Small intestine (tissue), 7 donors: ENCODE results near the gene NPHP3. TPM values are rescaled to one million over a fixed set of nuclear protein-coding genes. Genes with fewer than 3 reads are reported as not detected.
A peak's percentile ranks its signal among the peaks of the same experiment; 100 is the strongest.

Source experiments
- DNase-seq, 2 donors: peaks; one replicate each; pipeline versions ENCODE4 v3.0.0 to v3.0.0-alpha.2; 2013
- FAIRE-seq: peaks from 2 replicates; lab custom pipeline; 2012; peaks lifted over from hg19 to GRCh38; lab: Jason Lieb, UNC
- H3K27ac ChIP-seq, 3 donors: one replicate each; pipeline ENCODE4 v1.5.1; 2013; ENCODE audit warnings: low read length in 2 of 3, mild to moderate bottlenecking in 2 of 3, control low read depth in 1 of 3, inconsistent platforms in 1 of 3, low read depth in 1 of 3, moderate library complexity in 1 of 3
- H3K27me3 ChIP-seq, 3 donors: one replicate each; pipeline ENCODE4 v1.6.1; 2013; ENCODE audit warnings: low read length in 3 of 3, inconsistent platforms in 1 of 3; ENCODE audit not compliant: control insufficient read depth in 3 of 3, insufficient read depth in 3 of 3
- H3K36me3 ChIP-seq, 3 donors: one replicate each; pipeline ENCODE4 v1.6.1; 2013; ENCODE audit warnings: low read length in 3 of 3, inconsistent platforms in 1 of 3, low read depth in 1 of 3, mild to moderate bottlenecking in 1 of 3, moderate library complexity in 1 of 3; ENCODE audit not compliant: control insufficient read depth in 3 of 3, insufficient read depth in 2 of 3
- H3K4me1 ChIP-seq, 3 donors: one replicate each; pipeline ENCODE4 v1.6.1; 2013; ENCODE audit warnings: low read length in 2 of 3, inconsistent platforms in 1 of 3, low read depth in 1 of 3, mild to moderate bottlenecking in 1 of 3, moderate library complexity in 1 of 3; ENCODE audit not compliant: control insufficient read depth in 3 of 3, insufficient read depth in 2 of 3
- H3K4me3 ChIP-seq, 3 donors: one replicate each; pipeline ENCODE4 v1.5.1; 2013; ENCODE audit warnings: low read length in 3 of 3, control low read depth in 1 of 3, inconsistent platforms in 1 of 3, low read depth in 1 of 3, mild to moderate bottlenecking in 1 of 3, moderate library complexity in 1 of 3
- H3K9me3 ChIP-seq, 2 donors: one replicate each; pipeline ENCODE4 v1.6.1; 2013; ENCODE audit warnings: low read depth in 1 of 2, low read length in 1 of 2; ENCODE audit not compliant: control insufficient read depth in 2 of 2, insufficient read depth in 1 of 2
- WGBS, 3 donors: extraction: QIAGEN DNeasy Blood & Tissue Kit; methylation state at CpG; one replicate each; pipeline ENCODE4 v1.1.7; 2013; 5-methylcytosine and 5-hydroxymethylcytosine counted together
- polyA plus RNA-seq, 4 donors: library from polyadenylated mRNA; stranded (reverse) in 3 of 4; unstranded in 1 of 4; fragments of 200-250 nt in 3 of 4; fragments of 120-200 nt in 1 of 4; gene quantifications; one replicate each; pipeline versions ENCODE4 v1.2.1 to v1.2.3, GENCODE V29; 2013
- donor health status: healthy with polysubstance abuse.
- donor health status: control.
- donor health status: control.
- donor health status: Bipolar disorder and iron deficiency.
- donor health status: healthy.

NPHP3 gene
- polyA plus RNA-seq, 4 donors: 3.8 to 30.0 (median 11.6) TPM

- no peak for FAIRE-seq
- Histone ChIP-seq H3K9me3 (no peaks in the 10 kb centered on the region), H3K27ac (no peak overlapping the region), H3K4me1 (no peaks in the 10 kb centered on the region), H3K27me3 (peaks cover 0 to 8% (median 0%) of the 10 kb centered on the region in 3 donors), H3K36me3 (no peaks in the 10 kb centered on the region), H3K4me3 (no peak overlapping the region)
- DNase-seq: no peak
These were observed 13.4 kb upstream of the NPHP3 start for GRCh38 chr3:132735589-132735988.

DNA sequence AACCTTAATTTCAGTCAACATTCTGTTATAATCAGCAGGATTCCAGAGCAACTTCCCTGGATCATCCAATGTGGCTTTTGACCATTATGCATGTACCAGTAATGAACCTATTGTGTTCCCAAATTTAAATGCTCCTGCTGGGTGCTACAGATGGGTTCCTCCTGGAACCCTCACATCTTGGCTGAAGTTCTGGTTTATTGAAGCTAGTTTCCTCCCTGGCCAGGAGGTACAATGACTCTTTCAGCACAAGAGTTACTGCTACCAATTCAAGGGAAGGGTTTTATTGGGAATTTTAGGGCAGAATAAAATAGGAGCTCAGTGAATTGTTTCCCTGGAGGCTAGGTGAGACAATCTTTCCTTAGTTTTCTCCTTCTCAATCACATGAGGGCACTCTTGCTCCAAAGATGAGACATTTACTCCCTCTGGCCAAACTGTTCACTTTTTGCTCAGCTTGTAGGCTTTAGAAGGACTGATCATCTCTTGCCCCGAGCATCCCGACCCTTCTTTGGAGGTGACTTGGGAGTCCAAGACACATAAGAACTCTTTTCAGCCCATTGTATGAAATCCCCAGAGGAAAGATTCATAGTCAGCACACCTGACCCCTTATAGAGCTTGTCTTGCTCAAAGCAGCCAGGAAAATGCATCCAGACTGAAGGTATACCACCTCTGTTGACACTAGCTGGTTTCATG, 8.8 kb upstream of the NPHP3 start:
- Histone ChIP-seq H3K4me1 (no peaks in the 10 kb centered on the region), H3K9me3 (no peaks in the 10 kb centered on the region), H3K4me3 (no peak overlapping the region), H3K36me3 (no peaks in the 10 kb centered on the region), H3K27me3 (peaks cover 0 to 9% (median 0%) of the 10 kb centered on the region in 3 donors), H3K27ac (no peak overlapping the region)
- peak; percentile 36 to 52 for DNase-seq
- no peak for FAIRE-seq
- 0 to 17% (median 11%) methylated on average over 2 of the region's 2 CpGs for WGBS, 3 donors

DNA sequence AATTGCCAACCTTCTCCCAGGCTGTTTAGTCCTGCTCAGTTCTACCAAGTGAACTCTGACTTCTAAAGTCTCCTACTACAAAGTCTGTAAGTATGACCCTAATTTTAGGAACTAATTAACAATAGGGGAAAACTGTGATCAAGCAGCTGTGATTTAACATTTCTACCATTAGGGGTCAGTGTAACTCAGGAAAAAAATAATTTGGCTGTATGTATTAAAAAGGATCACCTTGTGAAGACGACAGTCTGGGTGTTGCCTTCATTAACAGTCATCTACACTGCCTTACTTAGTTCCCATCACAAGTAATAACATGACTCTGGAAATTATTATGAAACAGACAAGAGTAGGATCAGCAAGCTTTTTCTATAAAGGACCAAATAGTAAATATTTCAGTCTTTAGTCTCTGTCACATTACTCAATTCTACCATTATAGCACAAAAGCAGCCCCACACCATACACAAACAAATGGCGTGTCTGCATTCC, 4.2 kb upstream of the NPHP3 start:
- Histone ChIP-seq H3K4me3 (no peak overlapping the region), H3K27ac (no peak overlapping the region), H3K4me1 (peaks cover 0 to 2% (median 0%) of the 10 kb centered on the region in 3 donors), H3K9me3 (no peaks in the 10 kb centered on the region), H3K27me3 (peaks cover 0 to 7% (median 0%) of the 10 kb centered on the region in 3 donors), H3K36me3 (no peaks in the 10 kb centered on the region)
- WGBS, 3 donors: 17 to 24% (median 19%) methylated on average over 2 of the region's 2 CpGs
- DNase-seq: peak; percentile 55 to 60
- FAIRE-seq: no peak

DNA sequence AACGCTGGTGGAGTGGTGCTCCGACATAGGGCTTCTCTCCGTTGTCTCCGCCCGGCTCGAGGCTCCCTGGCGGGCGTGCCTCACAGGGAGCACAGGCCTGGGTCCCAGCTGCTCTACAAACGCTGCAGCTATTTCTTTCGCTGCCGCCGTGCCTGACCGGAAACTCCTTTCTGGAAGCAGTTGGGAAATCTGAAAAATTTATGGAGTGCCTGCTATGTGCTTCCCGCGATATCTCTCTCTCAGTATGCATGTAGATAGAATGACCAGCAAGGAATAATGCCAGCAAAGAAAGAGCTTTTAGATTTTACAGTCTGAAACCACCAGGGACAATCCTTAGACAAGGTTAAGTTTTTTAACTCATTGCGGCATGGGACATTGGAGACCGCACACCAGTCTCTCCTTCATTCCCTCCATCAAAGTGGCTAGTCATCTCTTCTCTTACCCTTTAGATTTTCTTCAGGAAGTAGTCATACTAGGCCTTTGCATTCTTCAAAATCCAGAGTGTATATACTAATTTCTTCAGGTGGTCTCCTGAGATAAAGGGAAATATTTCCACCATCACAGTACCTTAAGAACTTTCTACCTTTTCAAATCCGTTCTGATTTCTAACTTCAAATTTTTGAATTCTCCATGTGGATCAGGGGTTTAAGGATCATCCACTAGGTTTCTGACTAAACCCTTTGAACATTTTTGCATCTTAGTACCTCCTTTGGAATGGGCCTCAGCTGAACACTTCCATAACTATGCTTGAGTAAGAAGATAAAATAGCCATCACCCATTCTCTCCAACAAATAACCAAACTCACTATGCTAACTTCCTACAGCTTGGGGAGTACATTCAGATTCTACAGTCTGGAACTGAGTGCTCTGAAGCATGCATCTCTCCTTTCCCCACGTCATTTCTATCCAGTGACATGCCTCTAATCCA, 1.1 kb upstream of the NPHP3 start:
- peak overlapping the region; percentile 61 to 95 (median 78) for H3K27ac ChIP-seq
- H3K4me1 ChIP-seq: peaks cover 2 to 5% (median 5%) of the 10 kb centered on the region in 3 donors
- DNase-seq: no peak
- H3K27me3 ChIP-seq: no peaks in the 10 kb centered on the region
- peak overlapping the region; percentile 57 to 79 (median 62) for H3K4me3 ChIP-seq
- H3K36me3 ChIP-seq: no peaks in the 10 kb centered on the region
- H3K9me3 ChIP-seq: no peaks in the 10 kb centered on the region
- no peak for FAIRE-seq
- WGBS, 3 donors: 11 to 13% (median 11%) methylated on average over 19 of the region's 19 CpGs

- WGBS, 3 donors: 1 to 4% (median 3%) methylated on average over 41 to 47 of the region's 47 CpGs
- H3K27ac ChIP-seq: peak overlapping the region; percentile 88 to 98 (median 93)
- FAIRE-seq (no peak), DNase-seq (peak in 1 of 2 donors; percentile 45)
- H3K9me3 ChIP-seq: no peaks in the 10 kb centered on the region
- H3K36me3 ChIP-seq: peaks cover 0 to 3% (median 0%) of the 10 kb centered on the region in 3 donors
- H3K4me1 ChIP-seq: peaks cover 2 to 5% (median 5%) of the 10 kb centered on the region in 3 donors
- H3K4me3 ChIP-seq: peak overlapping the region; percentile 83 to 95 (median 86)
- H3K27me3 ChIP-seq: no peaks in the 10 kb centered on the region
These were observed 587 bp downstream of the NPHP3 start for GRCh38 chr3:132721479-132722164.

DNA sequence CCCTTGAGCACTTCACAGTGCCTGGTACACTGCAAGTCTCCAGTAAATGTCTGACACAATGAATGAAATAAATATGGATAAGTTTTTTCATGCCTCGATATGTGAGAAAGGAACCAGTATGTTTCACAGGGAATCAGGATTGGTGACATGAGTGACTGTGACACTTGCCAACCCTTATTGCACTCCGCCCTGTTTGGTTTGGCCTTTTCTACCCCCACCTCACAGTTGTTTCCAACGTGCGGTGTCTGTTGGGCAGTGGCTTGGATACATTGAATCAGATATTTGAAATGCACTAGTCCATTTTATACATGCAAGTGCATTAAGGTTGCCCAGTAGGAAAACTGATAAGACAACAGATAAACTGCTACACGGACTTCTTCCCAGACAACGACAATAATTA, 2.0 kb downstream of the NPHP3 start:
- Histone ChIP-seq H3K4me3 (peak overlapping the region in 1 of 3 donors; percentile 11), H3K9me3 (no peaks in the 10 kb centered on the region), H3K27me3 (no peaks in the 10 kb centered on the region), H3K36me3 (peaks cover 0 to 6% (median 0%) of the 10 kb centered on the region in 3 donors), H3K27ac (no peak overlapping the region), H3K4me1 (peaks cover 2 to 5% (median 5%) of the 10 kb centered on the region in 3 donors)
- peak in 1 of 2 donors; percentile 2 for DNase-seq
- no peak for FAIRE-seq
- 44 to 64% (median 56%) methylated on average over 6 of the region's 6 CpGs for WGBS, 3 donors

GRCh38 chr3:132716372-132716771, 5.8 kb downstream of the NPHP3 start:
- H3K36me3 ChIP-seq: peaks cover 0 to 9% (median 2%) of the 10 kb centered on the region in 3 donors
- peaks cover 2 to 5% (median 3%) of the 10 kb centered on the region in 3 donors for H3K4me1 ChIP-seq
- DNase-seq (no peak), FAIRE-seq (no peak)
- no peaks in the 10 kb centered on the region for H3K9me3 ChIP-seq
- H3K27ac ChIP-seq: no peak overlapping the region
- no peak overlapping the region for H3K4me3 ChIP-seq
- H3K27me3 ChIP-seq: no peaks in the 10 kb centered on the region
